NCI-H1417 treated with DMSO at 0.1 percent for 48 hours (cell line): ENCODE results near the gene EEPD1.

ENCODE experiments used
- DNase-seq: peaks from one replicate; lab custom pipeline; 2025; lab: John Stamatoyannopoulos, UW

EEPD1 gene

GRCh38 chr7:36191292-36191920 lies 38.4 kb downstream of the EEPD1 start:
- DNase-seq: no peak

- no peak for DNase-seq
These were observed 39.2 kb downstream of the EEPD1 start for GRCh38 chr7:36192053-36192824.

GRCh38 chr7:36192877-36193276 lies 39.8 kb downstream of the EEPD1 start:
- no peak for DNase-seq

GRCh38 chr7:36198854-36199266 lies 45.8 kb downstream of the EEPD1 start:
- DNase-seq: no peak

GRCh38 chr7:36199329-36199728 lies 46.3 kb downstream of the EEPD1 start:
- no peak for DNase-seq

- DNase-seq: no peak
These were observed 48.2 kb downstream of the EEPD1 start for GRCh38 chr7:36201122-36201723.

- DNase-seq: no peak
These were observed 49.3 kb downstream of the EEPD1 start for GRCh38 chr7:36202398-36202797.

GRCh38 chr7:36203071-36203790 lies 50.2 kb downstream of the EEPD1 start:
- no peak for DNase-seq

- no peak for DNase-seq
These were observed 51.1 kb downstream of the EEPD1 start for GRCh38 chr7:36204044-36204663.

- no peak for DNase-seq
These were observed 52.0 kb downstream of the EEPD1 start for GRCh38 chr7:36204929-36205635.

- DNase-seq: no peak
These were observed 52.7 kb downstream of the EEPD1 start for GRCh38 chr7:36205803-36206202.

- DNase-seq: no peak
These were observed 54.6 kb downstream of the EEPD1 start for GRCh38 chr7:36207451-36208291.

- no peak for DNase-seq
These were observed 55.4 kb downstream of the EEPD1 start for GRCh38 chr7:36208426-36208825.

- no peak for DNase-seq
These were observed 56.2 kb downstream of the EEPD1 start for GRCh38 chr7:36208997-36209813.

- no peak for DNase-seq
These were observed 56.7 kb downstream of the EEPD1 start for GRCh38 chr7:36209814-36210183.

- DNase-seq: no peak
These were observed 57.4 kb downstream of the EEPD1 start for GRCh38 chr7:36210291-36210922.

- DNase-seq: no peak
These were observed 61.8 kb downstream of the EEPD1 start for GRCh38 chr7:36214608-36215456.

GRCh38 chr7:36215457-36215765 lies 62.4 kb downstream of the EEPD1 start:
- DNase-seq: no peak
